Measurements from ENCODE around the gene CD38.
"Not testable (repeated sequence)": the region's sequence is repeated elsewhere in the genome, so short reads cannot be mapped to it uniquely, and the experiment has no call there.

The CD38 gene

DNA sequence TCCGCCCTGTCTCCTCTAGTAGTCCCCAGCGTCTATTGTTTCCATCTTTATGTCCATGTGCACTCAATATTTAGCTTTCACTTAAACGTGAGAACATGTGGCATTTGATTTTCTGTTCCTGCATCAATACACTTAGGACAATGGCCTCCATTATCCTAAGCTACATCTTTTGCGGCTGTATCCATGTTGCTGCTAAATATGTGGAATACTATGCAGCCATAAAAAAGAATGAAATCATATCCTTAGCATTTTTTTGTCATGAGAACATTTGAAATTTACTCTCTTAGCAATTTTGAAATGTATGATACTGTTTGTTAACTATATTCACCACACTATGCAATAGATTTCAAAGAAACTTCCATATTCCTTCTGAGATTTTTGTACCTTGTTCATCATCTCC is 19.8 kb upstream of the CD38 start:
- H3K79me1 ChIP-seq (ENCODE audit: low read length), result no peaks in the 10 kb centered on the region
- H3K4ac ChIP-seq (ENCODE audit: low read depth, low read length), result no peak overlapping the region
- peaks cover 2% of the 10 kb centered on the region for H3K9me3 ChIP-seq (ENCODE audit: insufficient read depth, low read depth, low read length)
- no peak overlapping the region for H3K4me3 ChIP-seq (ENCODE audit: low read depth, low read length)
- no peak overlapping the region for H3K23ac ChIP-seq (ENCODE audit: low read length)
- no peaks in the 10 kb centered on the region for H3K27me3 ChIP-seq (ENCODE audit: insufficient read depth, low read length)
- no peaks in the 10 kb centered on the region for H3K36me3 ChIP-seq (ENCODE audit: control insufficient read depth in 1 of 2, insufficient read depth in 2 of 2, low read length in 2 of 2)
- H2BK12ac ChIP-seq (ENCODE audit: low read length), result no peak overlapping the region
- H4K12ac ChIP-seq (ENCODE audit: low read depth, low read length), result no peak overlapping the region
- no peaks in the 10 kb centered on the region for H3K79me2 ChIP-seq (ENCODE audit: control insufficient read depth, insufficient read depth, low read length, poor library complexity)
- H3K18ac ChIP-seq (ENCODE audit: low read length), result no peak overlapping the region
- H3K4me2 ChIP-seq (ENCODE audit: low read length), result no peak overlapping the region
- no peak overlapping the region for H3K27ac ChIP-seq (ENCODE audit: low read depth, low read length)
- no peak for DNase-seq
- H4K91ac ChIP-seq (ENCODE audit: low read depth, low read length), result no peak overlapping the region
- WGBS (ENCODE audit: extremely low coverage, insufficient coverage, insufficient read length), result no CpG with 5 or more reads among the region's 4 CpGs
- H2AFZ ChIP-seq (ENCODE audit: insufficient read depth, low read length, poor library complexity), result no peak overlapping the region
- no peak overlapping the region for H2BK5ac ChIP-seq (ENCODE audit: low read depth, low read length, poor library complexity)
- H2AK5ac ChIP-seq (ENCODE audit: low read length), result no peak overlapping the region
- no peak overlapping the region for H4K8ac ChIP-seq (ENCODE audit: low read depth, low read length)
- no peaks in the 10 kb centered on the region for H3K4me1 ChIP-seq (ENCODE audit: control insufficient read depth in 1 of 2, insufficient read depth in 2 of 2, low read length in 2 of 2)
- no peak overlapping the region for H3K9ac ChIP-seq (ENCODE audit: low read length)
- no peak overlapping the region for H3K14ac ChIP-seq (ENCODE audit: low read length)
- no peak overlapping the region for H2BK120ac ChIP-seq (ENCODE audit: insufficient read depth, low read length, poor library complexity)

DNA sequence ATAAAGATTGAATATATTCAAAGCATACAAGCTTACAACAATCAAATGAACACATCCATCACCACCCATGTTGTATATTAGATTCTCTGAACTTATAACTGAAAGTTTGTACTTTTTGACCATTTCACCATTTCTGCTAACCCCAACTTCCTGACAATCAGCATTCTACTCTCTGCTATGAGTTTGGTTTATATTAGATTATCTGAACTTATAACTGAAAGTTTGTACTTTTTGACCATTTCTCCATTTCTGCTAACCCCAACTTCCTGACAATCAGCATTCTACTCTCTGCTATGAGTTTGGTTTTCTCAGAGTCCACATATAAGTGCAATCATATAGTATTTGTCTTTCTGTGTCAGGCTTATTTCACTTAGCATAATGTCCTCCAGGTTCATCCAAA is 15.7 kb upstream of the CD38 start:
- H3K4me2 ChIP-seq (ENCODE audit: low read length); H3K4ac ChIP-seq (ENCODE audit: low read depth, low read length); H3K23ac ChIP-seq (ENCODE audit: low read length); H3K36me3 ChIP-seq (ENCODE audit: control insufficient read depth in 1 of 2, insufficient read depth in 2 of 2, low read length in 2 of 2); H4K12ac ChIP-seq (ENCODE audit: low read depth, low read length); H3K27ac ChIP-seq (ENCODE audit: low read depth, low read length); H3K4me3 ChIP-seq (ENCODE audit: low read depth, low read length); H3K79me2 ChIP-seq (ENCODE audit: control insufficient read depth, insufficient read depth, low read length, poor library complexity); H2BK12ac ChIP-seq (ENCODE audit: low read length); H3K9me3 ChIP-seq (ENCODE audit: insufficient read depth, low read depth, low read length); H3K79me1 ChIP-seq (ENCODE audit: low read length); H2AK5ac ChIP-seq (ENCODE audit: low read length); H4K91ac ChIP-seq (ENCODE audit: low read depth, low read length); DNase-seq; H2BK120ac ChIP-seq (ENCODE audit: insufficient read depth, low read length, poor library complexity); H3K4me1 ChIP-seq (ENCODE audit: control insufficient read depth in 1 of 2, insufficient read depth in 2 of 2, low read length in 2 of 2); H2AFZ ChIP-seq (ENCODE audit: insufficient read depth, low read length, poor library complexity); H3K14ac ChIP-seq (ENCODE audit: low read length); H4K8ac ChIP-seq (ENCODE audit: low read depth, low read length); H3K9ac ChIP-seq (ENCODE audit: low read length); H3K18ac ChIP-seq (ENCODE audit: low read length); H2BK5ac ChIP-seq (ENCODE audit: low read depth, low read length, poor library complexity); H3K27me3 ChIP-seq (ENCODE audit: insufficient read depth, low read length): not testable (repeated sequence)

DNA sequence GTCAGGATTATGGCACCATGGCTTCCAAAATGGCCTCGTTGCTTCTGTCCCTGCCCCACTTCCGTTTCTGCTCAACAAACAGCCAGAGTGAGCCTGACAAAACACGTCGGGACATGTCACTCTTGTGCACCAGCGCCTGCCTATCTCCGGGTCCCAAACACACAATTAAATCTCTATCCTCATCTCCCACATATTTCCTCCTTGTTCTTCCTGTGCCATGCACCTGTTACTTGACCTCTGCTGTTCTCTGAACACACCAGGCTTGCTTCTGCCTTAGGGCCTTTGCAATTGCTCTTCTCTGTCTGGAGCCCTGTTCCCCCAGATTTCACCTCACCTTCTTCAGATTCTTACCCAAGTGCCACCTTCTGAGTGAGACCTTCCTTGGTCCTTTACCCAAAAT is 12.7 kb upstream of the CD38 start:
- Histone ChIP-seq H4K91ac (ENCODE audit: low read depth, low read length) (no peak overlapping the region), H3K9ac (ENCODE audit: low read length) (no peak overlapping the region), H3K79me1 (ENCODE audit: low read length) (no peaks in the 10 kb centered on the region), H3K14ac (ENCODE audit: low read length) (no peak overlapping the region), H3K4me2 (ENCODE audit: low read length) (no peak overlapping the region), H3K4me1 (ENCODE audit: control insufficient read depth in 1 of 2, insufficient read depth in 2 of 2, low read length in 2 of 2) (no peaks in the 10 kb centered on the region), H3K4me3 (ENCODE audit: low read depth, low read length) (no peak overlapping the region), H3K27me3 (ENCODE audit: insufficient read depth, low read length) (no peaks in the 10 kb centered on the region), H2BK12ac (ENCODE audit: low read length) (no peak overlapping the region), H3K79me2 (ENCODE audit: control insufficient read depth, insufficient read depth, low read length, poor library complexity) (no peaks in the 10 kb centered on the region), H3K36me3 (ENCODE audit: control insufficient read depth in 1 of 2, insufficient read depth in 2 of 2, low read length in 2 of 2) (no peaks in the 10 kb centered on the region), H2AFZ (ENCODE audit: insufficient read depth, low read length, poor library complexity) (no peak overlapping the region), H3K18ac (ENCODE audit: low read length) (no peak overlapping the region), H3K27ac (ENCODE audit: low read depth, low read length) (no peak overlapping the region), H3K23ac (ENCODE audit: low read length) (no peak overlapping the region), H2BK5ac (ENCODE audit: low read depth, low read length, poor library complexity) (no peak overlapping the region), H3K4ac (ENCODE audit: low read depth, low read length) (no peak overlapping the region), H2AK5ac (ENCODE audit: low read length) (no peak overlapping the region), H2BK120ac (ENCODE audit: insufficient read depth, low read length, poor library complexity) (no peak overlapping the region), H4K8ac (ENCODE audit: low read depth, low read length) (no peak overlapping the region), H4K12ac (ENCODE audit: low read depth, low read length) (no peak overlapping the region), H3K9me3 (ENCODE audit: insufficient read depth, low read depth, low read length) (peaks cover 2% of the 10 kb centered on the region)
- no peak for DNase-seq
- no CpG with 5 or more reads among the region's 6 CpGs for WGBS (ENCODE audit: extremely low coverage, insufficient coverage, insufficient read length)

DNA sequence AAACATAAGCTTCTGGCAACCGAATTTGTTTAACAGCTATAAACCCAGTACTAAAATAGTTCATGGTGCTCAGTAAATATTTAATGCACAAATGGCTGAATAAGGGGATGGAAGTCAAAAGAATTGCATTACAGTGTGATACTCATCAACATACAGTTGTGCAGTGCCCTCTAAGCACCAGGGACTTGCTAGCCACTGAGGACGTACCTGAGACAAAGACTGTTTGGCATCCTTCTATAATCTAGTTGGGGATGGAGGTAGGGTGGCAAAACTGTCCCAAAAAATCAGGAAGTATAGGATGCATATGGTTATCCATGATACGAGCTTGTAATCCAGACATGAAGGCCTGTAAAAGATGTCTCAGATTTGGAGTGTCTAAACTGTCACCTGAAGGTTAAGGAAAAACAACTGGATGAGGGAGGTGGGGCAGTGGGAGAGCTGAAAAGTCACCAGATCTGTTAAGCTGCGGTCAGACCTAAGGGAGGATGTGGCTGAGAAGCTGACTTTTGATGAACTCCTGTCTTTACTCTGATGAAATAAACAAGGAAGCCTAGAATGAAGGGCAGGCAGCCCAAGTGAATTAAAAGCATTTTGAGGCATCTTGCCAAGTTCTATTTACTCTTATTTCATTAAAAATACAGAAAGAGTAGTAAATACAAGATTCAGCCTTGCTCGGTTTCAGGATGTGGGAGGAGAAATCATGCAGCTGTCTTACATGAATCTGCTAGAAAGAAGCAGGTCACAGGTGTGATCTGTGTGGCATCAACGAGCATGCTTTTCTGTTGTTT is 12.0 kb upstream of the CD38 start:
- Histone ChIP-seq H3K4ac (ENCODE audit: low read depth, low read length) (no peak overlapping the region), H2BK120ac (ENCODE audit: insufficient read depth, low read length, poor library complexity) (no peak overlapping the region), H3K4me2 (ENCODE audit: low read length) (no peak overlapping the region), H2BK12ac (ENCODE audit: low read length) (no peak overlapping the region), H3K79me2 (ENCODE audit: control insufficient read depth, insufficient read depth, low read length, poor library complexity) (no peaks in the 10 kb centered on the region), H3K4me1 (ENCODE audit: control insufficient read depth in 1 of 2, insufficient read depth in 2 of 2, low read length in 2 of 2) (no peaks in the 10 kb centered on the region), H3K18ac (ENCODE audit: low read length) (no peak overlapping the region), H3K23ac (ENCODE audit: low read length) (no peak overlapping the region), H3K79me1 (ENCODE audit: low read length) (no peaks in the 10 kb centered on the region), H4K8ac (ENCODE audit: low read depth, low read length) (no peak overlapping the region), H3K4me3 (ENCODE audit: low read depth, low read length) (no peak overlapping the region), H3K27ac (ENCODE audit: low read depth, low read length) (no peak overlapping the region), H2AFZ (ENCODE audit: insufficient read depth, low read length, poor library complexity) (no peak overlapping the region), H3K9ac (ENCODE audit: low read length) (no peak overlapping the region), H3K27me3 (ENCODE audit: insufficient read depth, low read length) (no peaks in the 10 kb centered on the region), H3K9me3 (ENCODE audit: insufficient read depth, low read depth, low read length) (peaks cover 2% of the 10 kb centered on the region), H3K36me3 (ENCODE audit: control insufficient read depth in 1 of 2, insufficient read depth in 2 of 2, low read length in 2 of 2) (no peaks in the 10 kb centered on the region), H4K12ac (ENCODE audit: low read depth, low read length) (no peak overlapping the region), H2BK5ac (ENCODE audit: low read depth, low read length, poor library complexity) (no peak overlapping the region), H3K14ac (ENCODE audit: low read length) (no peak overlapping the region), H2AK5ac (ENCODE audit: low read length) (no peak overlapping the region), H4K91ac (ENCODE audit: low read depth, low read length) (no peak overlapping the region)
- WGBS (ENCODE audit: extremely low coverage, insufficient coverage, insufficient read length), result no CpG with 5 or more reads among the region's 6 CpGs
- no peak for DNase-seq

Measured in trophoblast cell (in vitro differentiated cells and primary cell).